Colon (tissue), 2 donors: Measurements from ENCODE around the gene ZNF14.
"Not testable (repeated sequence)": the region's sequence is repeated elsewhere in the genome, so short reads cannot be mapped to it uniquely, and the experiment has no call there.

Experiments
- FAIRE-seq: peaks from 2 replicates; lab custom pipeline; 2012; peaks lifted over from hg19 to GRCh38; lab: Jason Lieb, UNC
- donor health status: control.
- donor health status: control.

The ZNF14 gene

DNA sequence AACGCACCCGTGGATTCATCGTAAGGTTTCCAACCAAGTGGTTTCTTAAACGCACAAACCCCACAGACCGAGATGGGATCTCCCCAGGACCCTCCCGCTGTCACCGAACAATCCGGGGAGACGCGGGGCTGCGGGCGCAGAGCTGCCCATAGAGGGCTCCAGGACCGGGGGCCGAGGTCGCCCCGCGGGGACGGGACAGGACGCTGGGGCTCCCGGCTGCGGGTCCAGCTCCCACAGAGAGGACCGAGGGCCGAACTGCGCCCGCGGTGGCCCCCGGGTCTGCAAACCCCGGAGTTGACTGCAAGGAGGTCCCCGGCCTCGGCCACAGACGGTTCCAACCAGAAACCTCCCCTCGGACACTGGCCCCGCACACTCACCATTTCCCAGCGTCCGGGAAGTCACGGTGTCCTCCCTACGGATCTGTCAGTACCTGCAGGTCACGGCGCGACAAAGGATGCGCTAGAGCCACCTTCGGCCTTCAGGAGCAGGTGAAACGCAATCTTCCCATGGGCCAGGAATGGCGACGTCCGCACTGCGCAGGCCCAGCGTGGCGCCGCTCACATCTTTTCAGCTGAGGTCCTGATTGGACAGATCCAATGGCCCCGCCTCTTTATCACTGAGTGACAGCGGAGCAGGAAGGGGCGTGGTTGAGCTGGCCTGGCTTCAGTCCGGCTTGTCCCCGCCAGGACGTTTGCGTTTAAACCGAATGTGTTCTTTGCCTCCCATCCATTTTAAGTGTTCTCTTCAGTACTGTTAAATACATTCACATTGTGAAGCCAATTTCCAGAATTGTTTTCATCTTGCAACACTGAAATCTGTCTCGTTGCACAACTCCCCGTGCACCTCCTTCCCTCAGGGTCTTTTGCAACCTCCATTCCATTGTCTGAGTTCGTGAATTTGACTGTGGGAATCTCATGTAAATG is at the start of gene ZNF14:
Gene ZNF14 (minus strand): TSS at position 534 of the 923 bp plus-strand sequence. CDS start 154 bp downstream, at position 380.
- FAIRE-seq: no peak

GRCh38 chr19:19781791-19782190 is 48.9 kb upstream of the ZNF14 start:
- not testable (repeated sequence) for FAIRE-seq

- no peak for FAIRE-seq
Observed at GRCh38 chr19:19778666-19779065, 45.8 kb upstream of the ZNF14 start.

GRCh38 chr19:19777692-19778091 is 44.8 kb upstream of the ZNF14 start:
- FAIRE-seq: no peak

DNA sequence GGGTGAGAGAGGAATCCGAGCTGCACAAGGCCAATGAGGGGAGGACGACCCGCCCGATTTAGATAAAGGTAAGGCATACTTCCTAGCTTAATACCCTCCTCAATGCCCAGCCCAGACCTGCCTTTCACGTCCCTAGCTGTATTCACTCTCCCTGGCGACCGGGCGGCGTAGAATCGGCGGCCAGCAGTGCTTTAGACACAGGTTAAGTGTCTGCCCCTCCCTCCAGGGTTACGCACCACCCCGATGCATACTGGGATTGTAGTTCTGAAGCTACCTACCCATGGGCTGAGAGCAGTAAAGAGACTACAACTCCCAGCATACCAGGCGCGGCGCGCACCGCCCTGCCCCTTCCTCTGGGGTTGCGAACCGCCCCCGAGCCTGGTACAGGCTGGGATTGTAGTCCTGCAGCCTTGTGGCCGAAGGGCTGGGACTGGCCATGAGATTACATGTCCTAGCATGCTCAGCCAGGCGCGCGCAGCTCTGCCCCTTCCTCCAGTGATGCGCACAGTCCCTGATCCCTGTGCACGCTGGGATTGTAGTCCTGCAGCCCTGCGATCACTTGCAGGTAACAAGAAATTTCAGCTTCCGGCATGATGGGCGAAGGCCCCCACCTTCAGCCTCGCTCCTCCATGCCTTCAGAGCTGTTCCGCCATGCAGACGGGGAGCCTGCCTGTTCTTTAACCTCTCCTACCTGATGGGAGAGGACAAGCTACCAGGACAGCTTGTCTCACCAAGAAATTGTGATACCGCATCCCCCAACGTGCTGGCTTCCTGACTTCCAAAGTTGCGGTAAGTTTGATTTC is 43.5 kb upstream of the ZNF14 start:
- no peak for FAIRE-seq

GRCh38 chr19:19775891-19776205 is 42.9 kb upstream of the ZNF14 start:
- FAIRE-seq: no peak

DNA sequence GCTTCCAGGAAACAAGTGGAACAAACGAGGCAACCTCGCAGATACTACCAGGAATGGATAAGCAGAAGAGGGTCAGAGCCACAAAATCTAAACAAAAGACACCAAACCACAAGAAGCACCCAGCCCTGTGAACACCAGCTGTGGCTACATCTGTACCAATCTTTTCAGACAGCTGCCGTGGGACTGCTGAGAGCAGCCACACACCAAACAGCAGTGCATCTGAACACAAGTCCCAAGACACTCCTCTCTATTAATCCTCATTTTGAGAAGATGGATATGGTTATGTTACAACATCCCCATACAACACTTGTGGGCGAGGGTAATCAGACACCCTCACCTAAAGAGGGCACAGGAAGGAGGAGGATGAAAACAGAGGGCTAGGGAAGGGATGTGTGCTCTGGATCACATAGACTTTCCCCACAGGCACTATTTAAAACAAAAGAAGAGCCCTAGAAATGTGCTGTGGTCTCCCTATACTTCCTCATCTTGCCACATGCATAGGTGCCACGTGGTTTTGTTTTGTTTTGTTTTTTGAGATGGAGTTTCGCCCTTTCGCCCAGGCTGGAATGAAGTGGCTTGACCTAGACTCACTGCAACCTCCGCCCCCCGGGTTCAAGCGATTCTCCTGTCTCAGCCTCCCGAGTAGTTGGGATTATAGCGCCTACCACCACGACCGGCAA is 41.6 kb upstream of the ZNF14 start:
- FAIRE-seq: no peak

- FAIRE-seq: not testable (repeated sequence)
Observed at GRCh38 chr19:19771963-19772362, 39.1 kb upstream of the ZNF14 start.

- not testable (repeated sequence) for FAIRE-seq
Observed at GRCh38 chr19:19769971-19770370, 37.1 kb upstream of the ZNF14 start.

DNA sequence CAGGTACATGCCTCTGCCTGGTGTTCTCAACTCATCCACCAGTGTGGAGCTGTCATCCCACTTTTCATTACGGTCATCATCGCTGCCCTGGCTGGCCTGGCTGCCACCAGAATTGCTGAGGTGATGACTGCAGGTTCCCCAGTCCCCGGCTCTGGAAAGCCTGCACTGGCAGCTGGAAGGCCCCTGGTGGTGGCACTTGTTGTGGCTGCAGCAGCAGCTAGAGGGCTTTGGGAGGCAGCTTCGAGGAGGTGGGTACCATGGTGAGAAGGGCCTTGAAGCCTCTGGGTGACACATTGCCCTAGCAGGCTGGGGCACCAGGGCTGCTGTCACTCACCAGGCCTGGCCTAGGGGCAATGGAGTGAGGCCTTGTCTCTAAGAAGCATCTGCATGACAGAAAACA is 25.3 kb upstream of the ZNF14 start:
- no peak for FAIRE-seq

- no peak for FAIRE-seq
Observed at GRCh38 chr19:19752760-19753403, 20.0 kb upstream of the ZNF14 start.

GRCh38 chr19:19751846-19752245 is 18.9 kb upstream of the ZNF14 start:
- no peak for FAIRE-seq

DNA sequence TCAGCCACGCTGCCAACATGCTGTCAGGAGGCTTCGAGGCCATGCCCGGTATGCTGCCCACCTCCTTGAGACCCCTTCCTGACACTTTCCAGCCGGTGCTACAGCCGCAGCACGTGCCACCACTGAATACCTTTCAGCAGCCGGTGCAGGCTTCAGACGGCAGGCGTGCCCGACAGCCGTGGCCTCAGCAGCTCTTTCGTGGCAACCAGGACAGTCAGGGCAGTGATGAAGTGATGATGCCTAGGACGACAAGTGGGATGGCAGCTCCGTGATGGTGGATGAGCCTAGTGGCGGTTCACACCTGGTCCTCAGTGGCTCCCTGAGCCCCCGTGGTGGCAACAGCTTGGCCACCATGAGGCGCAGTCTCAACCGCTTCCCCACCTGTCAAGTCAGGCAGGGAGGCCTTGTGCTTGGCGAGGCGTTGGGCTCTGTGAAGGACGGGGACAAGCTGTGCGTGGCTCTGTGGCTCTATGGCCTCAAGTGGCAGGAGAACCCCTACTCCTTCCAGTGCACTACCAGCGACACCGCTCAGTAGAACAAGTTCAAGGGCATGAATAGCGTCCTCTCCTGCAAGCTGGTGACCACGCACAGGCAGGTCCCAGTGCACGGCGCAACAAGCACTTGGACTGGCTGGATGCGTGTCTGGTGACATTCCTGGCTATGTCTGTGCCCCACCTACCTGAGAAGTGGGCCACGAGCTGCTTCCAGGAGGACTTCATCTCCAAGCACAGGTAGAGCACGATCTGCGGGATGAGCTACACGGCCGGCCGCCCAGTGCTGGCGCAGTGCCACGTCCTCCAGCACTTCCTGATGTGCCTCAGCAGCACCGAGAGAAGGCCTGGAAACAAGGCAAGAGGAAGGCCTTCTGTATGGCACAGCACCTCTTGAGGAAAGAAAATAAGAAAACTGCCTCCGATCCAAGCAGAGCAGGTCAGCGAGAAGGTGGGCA is 18.2 kb upstream of the ZNF14 start:
- no peak for FAIRE-seq

- FAIRE-seq: no peak
Observed at GRCh38 chr19:19749908-19750841, 17.3 kb upstream of the ZNF14 start.

DNA sequence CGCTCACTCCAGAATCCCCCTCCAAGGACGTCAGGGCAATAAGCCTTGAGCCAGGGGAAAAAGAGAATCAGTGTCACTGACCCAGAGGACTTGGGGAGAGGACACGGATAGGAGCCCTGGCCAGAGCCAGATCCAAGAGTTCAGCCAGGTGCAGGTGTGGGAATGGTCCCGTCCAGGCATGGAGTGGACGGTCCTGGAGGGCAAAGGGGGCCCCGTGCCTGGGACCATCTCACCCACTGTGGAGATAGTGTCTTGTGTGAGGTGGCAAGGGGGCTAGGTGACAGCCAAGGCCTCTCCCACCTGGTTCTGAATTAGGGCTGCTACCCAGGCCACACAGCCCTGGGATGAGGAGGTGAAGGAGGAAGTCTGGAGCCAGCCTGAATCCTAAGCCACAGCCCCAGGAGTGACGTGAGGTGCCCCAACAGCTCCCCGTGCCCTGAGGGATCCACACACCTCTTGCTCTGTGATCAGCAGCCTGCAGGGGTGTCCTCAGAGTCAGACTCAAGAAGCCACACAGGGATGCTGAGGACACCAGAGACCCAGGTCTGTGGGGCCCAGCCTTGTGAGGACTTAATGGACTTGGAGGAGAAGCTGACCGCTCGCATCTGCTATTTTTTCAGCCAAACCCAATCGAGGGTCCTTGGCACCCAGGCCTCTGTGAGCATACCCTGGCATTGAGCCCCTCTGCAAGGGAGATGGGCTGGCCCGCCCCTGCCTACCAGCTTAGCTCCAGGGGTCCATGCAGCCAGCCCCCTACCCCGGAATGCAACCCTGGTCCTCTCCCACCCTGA is 16.4 kb upstream of the ZNF14 start:
- FAIRE-seq: no peak

- FAIRE-seq: no peak
Observed at GRCh38 chr19:19748249-19748938, 15.5 kb upstream of the ZNF14 start.

DNA sequence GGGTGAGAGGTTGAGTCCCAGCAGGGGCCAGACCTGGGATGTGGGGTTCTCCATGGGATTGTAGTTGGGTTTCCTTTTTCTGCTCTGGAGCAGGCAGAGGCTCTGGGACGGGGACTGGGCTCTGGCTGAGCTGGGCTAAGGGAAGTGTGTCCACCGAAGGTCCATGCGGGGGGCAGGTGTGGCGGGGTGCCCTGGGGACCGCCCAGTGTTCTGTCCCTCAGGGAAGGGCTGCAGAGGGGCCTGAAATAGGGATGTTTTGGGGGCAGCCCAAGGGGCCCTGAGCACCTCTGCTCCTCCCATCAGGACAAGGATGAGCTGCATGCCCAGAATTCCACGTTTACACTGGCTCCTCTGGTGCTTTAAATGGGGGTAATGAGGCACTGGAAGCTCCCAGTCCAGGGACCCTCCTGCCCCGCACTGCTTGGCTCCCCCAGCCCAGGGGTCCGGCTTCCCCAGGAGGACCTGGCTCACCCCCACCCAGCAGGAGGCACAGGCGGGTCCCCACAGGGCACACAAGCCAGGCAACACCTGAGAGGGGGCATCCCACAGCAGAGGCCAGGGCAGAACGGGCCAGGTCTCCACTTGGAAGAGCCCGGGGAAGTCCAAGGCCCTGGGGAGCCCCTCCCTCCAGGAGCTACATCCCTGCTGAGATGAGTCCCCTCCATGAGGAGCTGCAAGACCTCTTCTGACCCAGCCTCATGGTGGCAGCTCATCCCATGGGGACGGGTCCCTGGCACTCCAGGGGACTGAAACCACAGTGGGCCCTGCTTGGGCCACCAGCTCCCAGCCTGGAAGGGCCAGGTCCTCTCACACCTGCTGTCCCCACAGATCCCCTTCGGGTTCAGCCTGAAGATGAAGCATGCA is 14.7 kb upstream of the ZNF14 start:
- FAIRE-seq: no peak
